Cardiac ventricle fibroblast (primary cell): ENCODE data around the gene DNAJC21. TPM values are rescaled to one million over a fixed set of nuclear protein-coding genes. Genes with fewer than 3 reads are reported as not detected.

Experiments used
- total RNA-seq: library from RNA; depleted of rRNA; stranded (reverse); fragments of >200 nt; gene quantifications from 2 replicates; pipeline ENCODE4 v1.2.3, GENCODE V29; 2015

Gene DNAJC21
- total RNA-seq, result 22.8 and 33.4 TPM in 2 replicates

DNA sequence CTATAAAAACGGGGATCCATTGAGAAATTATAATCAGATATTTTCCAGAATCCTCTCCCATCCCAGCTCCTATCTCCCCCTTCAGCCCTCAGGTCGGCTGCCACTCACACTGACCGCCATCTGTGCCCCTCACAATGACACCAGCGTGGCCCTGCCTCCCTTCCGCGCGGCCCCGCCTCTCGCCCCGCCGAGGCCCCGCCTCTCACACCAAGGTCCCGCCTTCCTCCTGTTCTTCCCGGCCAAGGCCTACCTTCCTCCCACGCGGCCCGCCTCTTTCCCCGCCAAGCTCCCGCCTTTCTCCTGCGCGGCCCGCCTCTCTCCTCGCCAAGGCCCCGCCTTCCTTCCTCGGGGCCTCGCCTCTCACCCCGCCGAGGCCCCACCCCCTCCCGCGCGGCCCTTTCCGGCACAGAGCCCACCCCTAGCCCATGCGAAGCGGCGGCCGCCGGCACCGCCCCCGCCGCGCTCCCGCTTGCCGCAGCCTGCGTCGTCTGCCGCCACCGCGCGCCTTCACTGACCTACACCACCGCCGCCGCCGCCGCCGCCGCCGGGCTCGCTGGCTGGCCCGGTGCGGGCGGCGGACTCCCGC is at the start of gene DNAJC21:
DNAJC21 (plus strand) TSS at position 426 of the 586 bp plus-strand sequence. CDS start 261 bp downstream, outside the sequence.

DNA sequence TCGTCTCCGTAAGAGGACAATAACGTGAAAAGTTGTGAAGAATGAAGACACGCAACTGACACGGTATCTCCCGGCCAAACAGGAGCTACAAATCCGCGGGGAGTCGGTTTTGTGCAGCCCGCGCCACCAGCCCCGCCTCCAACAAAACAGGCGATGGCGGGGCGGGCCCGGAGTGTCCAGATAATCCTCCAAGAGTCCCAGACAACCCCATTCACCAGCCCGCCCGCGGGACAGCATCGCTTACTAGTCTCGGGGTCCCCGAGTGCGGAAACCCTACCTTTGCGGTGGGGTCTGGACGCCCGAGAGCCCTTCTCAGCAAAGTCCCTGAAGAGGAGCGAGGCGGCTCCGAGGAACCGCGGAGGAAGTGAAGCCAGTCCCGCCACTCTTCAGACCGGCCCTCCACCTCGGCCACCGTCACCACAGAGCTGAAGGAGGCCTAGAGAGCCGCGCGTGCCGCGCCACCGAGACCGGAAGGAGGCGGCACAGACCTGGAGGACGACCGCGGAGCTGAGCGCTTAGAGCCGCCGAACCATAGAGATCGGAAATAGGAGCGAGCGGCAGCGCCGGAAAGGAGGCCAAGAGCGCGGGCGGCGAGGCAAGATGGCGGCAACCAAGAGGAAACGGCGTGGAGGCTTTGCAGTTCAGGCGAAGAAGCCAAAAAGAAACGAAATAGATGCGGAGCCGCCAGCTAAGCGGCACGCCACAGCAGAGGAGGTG is 14.1 kb upstream of the DNAJC21 start, which contains the start of the genes BRIX1 and RAD1:
BRIX1 (plus strand) TSS at position 573 of the 717 bp plus-strand sequence; CDS start at position 601, 28 bp downstream.
RAD1 (minus strand) TSS at position 366 of the 717 bp plus-strand sequence. CDS start 612 bp downstream, outside the sequence.

Other genes starting within 250 kb of the DNAJC21 start
- gene TTC23L, start 90.4 kb upstream of the DNAJC21 start, total RNA-seq, result 0.19 TPM in 1 of 2 replicates, not detected in the other
- gene RAD1, start 14.1 kb upstream of the DNAJC21 start, total RNA-seq, result 14.4 and 15.8 TPM in 2 replicates
- gene BRIX1, start 13.8 kb upstream of the DNAJC21 start, total RNA-seq, result 12.7 and 13.5 TPM in 2 replicates
- not detected in 2 replicates for gene AGXT2, start 118.4 kb downstream of the DNAJC21 start, total RNA-seq